ENCODE results near the gene TPRA1. TPM values are rescaled to one million over a fixed set of nuclear protein-coding genes. Genes with fewer than 3 reads are reported as not detected.

TPRA1 gene
- total RNA-seq, 1 experiment from 2014 or later: 20.0 TPM

DNA sequence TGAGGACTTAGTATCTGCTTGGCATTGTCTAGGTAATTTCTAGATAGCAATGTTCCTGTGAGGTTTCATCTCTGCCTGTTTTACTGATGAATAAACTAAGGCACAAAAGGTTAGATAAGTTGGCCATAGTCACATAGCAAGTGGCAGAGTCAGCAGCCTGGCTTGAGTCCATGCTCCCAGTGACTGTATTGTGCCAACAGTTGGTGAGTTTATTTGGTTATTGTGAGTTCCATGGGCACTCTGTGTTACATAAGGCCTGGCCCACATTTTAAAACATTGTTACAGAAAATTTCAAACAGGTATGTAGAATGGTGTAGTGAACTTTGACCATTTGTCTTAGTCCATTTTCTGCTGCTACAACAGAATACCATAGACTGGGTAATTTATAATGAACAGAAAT lies 22.9 kb upstream of the TPRA1 start:
- H3K27me3 Mint-ChIP-seq (ENCODE audit: low read depth): no peaks in the 10 kb centered on the region
- H3K56ac ChIP-seq (ENCODE audit: insufficient read length, low read depth, low read length): no peak overlapping the region
- H3K79me1 ChIP-seq (ENCODE audit: insufficient read depth, low read depth, low read length, poor library complexity, severe bottlenecking): peaks cover 5% of the 10 kb centered on the region
- no peak for DNase-seq
- no peak overlapping the region for H4K5ac ChIP-seq (ENCODE audit: insufficient read length, low read depth, low read length)
- no peaks in the 10 kb centered on the region for H3K27me3 ChIP-seq (ENCODE audit: insufficient read depth, low read length)
- H2BK5ac ChIP-seq (ENCODE audit: insufficient read length, low read length): no peak overlapping the region
- H3K4me2 ChIP-seq (ENCODE audit: insufficient read depth, insufficient read length, low read length): no peak overlapping the region
- H2BK12ac ChIP-seq (ENCODE audit: insufficient read length, low read depth, low read length): no peak overlapping the region
- no peak overlapping the region for H3K23ac ChIP-seq (ENCODE audit: insufficient read length, low read depth, low read length)
- no peaks in the 10 kb centered on the region for H3K23me2 ChIP-seq (ENCODE audit: insufficient read length, low read depth, low read length, poor library complexity, severe bottlenecking)
- no peak overlapping the region for H2BK15ac ChIP-seq (ENCODE audit: low read depth, low read length)
- H3K9me3 ChIP-seq (ENCODE audit: control insufficient read depth, low read depth, low read length): no peaks in the 10 kb centered on the region
- no peak overlapping the region for H2AK5ac ChIP-seq (ENCODE audit: insufficient read length, low read length)
- H3K36me3 Mint-ChIP-seq (ENCODE audit: insufficient read depth in 1 of 3, low read depth in 3 of 3): peaks cover 80 to 98% (median 97%) of the 10 kb centered on the region in 3 experiments; a peak in 6 of 7 replicates
- no peak overlapping the region for H2AFZ ChIP-seq (ENCODE audit: low read length)
- H3K79me2 ChIP-seq (ENCODE audit: insufficient read depth, low read length): no peaks in the 10 kb centered on the region
- H3K14ac ChIP-seq (ENCODE audit: insufficient read depth, low read length): no peak overlapping the region
- H3K4me1 Mint-ChIP-seq: 0 out of 4 replicates have a peak, but pooled peaks cover 2 to 5% of the 10 kb centered on the region in 2 experiments
- H3K9me3 Mint-ChIP-seq: no peaks in the 10 kb centered on the region
- no peak overlapping the region for H3K9ac ChIP-seq (ENCODE audit: extremely low read depth, insufficient read length, low read length)
- H3K27ac ChIP-seq (ENCODE audit: insufficient read length, low read depth, low read length): no peak overlapping the region
- no peak overlapping the region for H3K4ac ChIP-seq (ENCODE audit: low read depth, low read length)
- no peak overlapping the region for H4K8ac ChIP-seq (replicated peaks; ENCODE audit: insufficient read length, low read depth, low read length)
- no peak overlapping the region for H2BK20ac ChIP-seq (ENCODE audit: low read depth, low read length, poor library complexity, severe bottlenecking)
- H2BK120ac ChIP-seq (ENCODE audit: low read depth, low read length, poor library complexity, severe bottlenecking): no peak overlapping the region
- H3K4me3 Mint-ChIP-seq: no peak overlapping the region
- no peaks in the 10 kb centered on the region for H4K20me1 ChIP-seq (ENCODE audit: control insufficient read depth, insufficient read depth, insufficient read length)
- TF ChIP-seq, protein P1, sequence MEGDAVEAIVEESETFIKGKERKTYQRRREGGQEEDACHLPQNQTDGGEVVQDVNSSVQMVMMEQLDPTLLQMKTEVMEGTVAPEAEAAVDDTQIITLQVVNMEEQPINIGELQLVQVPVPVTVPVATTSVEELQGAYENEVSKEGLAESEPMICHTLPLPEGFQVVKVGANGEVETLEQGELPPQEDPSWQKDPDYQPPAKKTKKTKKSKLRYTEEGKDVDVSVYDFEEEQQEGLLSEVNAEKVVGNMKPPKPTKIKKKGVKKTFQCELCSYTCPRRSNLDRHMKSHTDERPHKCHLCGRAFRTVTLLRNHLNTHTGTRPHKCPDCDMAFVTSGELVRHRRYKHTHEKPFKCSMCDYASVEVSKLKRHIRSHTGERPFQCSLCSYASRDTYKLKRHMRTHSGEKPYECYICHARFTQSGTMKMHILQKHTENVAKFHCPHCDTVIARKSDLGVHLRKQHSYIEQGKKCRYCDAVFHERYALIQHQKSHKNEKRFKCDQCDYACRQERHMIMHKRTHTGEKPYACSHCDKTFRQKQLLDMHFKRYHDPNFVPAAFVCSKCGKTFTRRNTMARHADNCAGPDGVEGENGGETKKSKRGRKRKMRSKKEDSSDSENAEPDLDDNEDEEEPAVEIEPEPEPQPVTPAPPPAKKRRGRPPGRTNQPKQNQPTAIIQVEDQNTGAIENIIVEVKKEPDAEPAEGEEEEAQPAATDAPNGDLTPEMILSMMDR (conservative IDR thresholded peaks at IDR 0.05): no peak
- H4K91ac ChIP-seq (ENCODE audit: insufficient read length, low read depth, low read length): no peak overlapping the region
- no peak overlapping the region for H3K27ac Mint-ChIP-seq
- H3T11ph ChIP-seq (ENCODE audit: low read length): no peak overlapping the region
- no peaks in the 10 kb centered on the region for H3K4me1 ChIP-seq (ENCODE audit: insufficient read depth, low read length)
- no peak overlapping the region for H3K18ac ChIP-seq (ENCODE audit: insufficient read length, low read depth, low read length)

Data from H9 (cell line).